ENCODE results near the gene SUGP1. TPM values are rescaled to one million over a fixed set of nuclear protein-coding genes. Genes with fewer than 3 reads are reported as not detected.

Gene SUGP1
- total and polyA plus RNA-seq, 2 of the 4 experiments (the other 2 are of a cell fraction) = 33.2 to 35.8 TPM

- Histone ChIP-seq H3K14ac (replicated peaks; ENCODE audit: low read depth, low read length) (no peak overlapping the region), H3K27ac (ENCODE audit: insufficient read depth, low read length) (no peak overlapping the region), H3K23ac (ENCODE audit: low read depth, low read length) (no peak overlapping the region), H3K36me3 (ENCODE audit: control insufficient read depth, insufficient read depth, low read length) (no peaks in the 10 kb centered on the region), H4K91ac (ENCODE audit: insufficient read depth, low read depth, low read length) (no peak overlapping the region), H3K9me3 (ENCODE audit: control insufficient read depth, insufficient read depth, low read length) (peaks cover 4% of the 10 kb centered on the region), H3K4me3 (ENCODE audit: insufficient read depth, low read depth, low read length) (no peak overlapping the region), H2BK15ac (ENCODE audit: low read depth, low read length) (no peak overlapping the region), H4K5ac (ENCODE audit: low read depth, low read length) (no peak overlapping the region), H4K20me1 (ENCODE audit: insufficient read depth, low read length) (no peaks in the 10 kb centered on the region), H3K27me3 (ENCODE audit: control insufficient read depth, insufficient read depth, low read length) (peaks cover 54% of the 10 kb centered on the region), H3K18ac (ENCODE audit: low read depth, low read length) (no peak overlapping the region), H3K4ac (ENCODE audit: low read depth, low read length) (no peak overlapping the region), H4K8ac (ENCODE audit: low read depth in 2 of 2, low read length in 2 of 2) (no peak overlapping the region), H2AK9ac (replicated peaks; ENCODE audit: low read depth, low read length, poor library complexity) (no peak overlapping the region), H2AK5ac (ENCODE audit: low read depth, low read length) (no peak overlapping the region), H2BK120ac (ENCODE audit: low read depth, low read length) (no peak overlapping the region), H2BK5ac (ENCODE audit: low read depth, low read length, poor library complexity, severe bottlenecking) (no peak overlapping the region), H3K4me1 (ENCODE audit: control insufficient read depth, insufficient read depth, low read length) (0 out of 2 replicates have a peak, but pooled peaks cover 2% of the 10 kb centered on the region), H2AFZ (replicated peaks; ENCODE audit: low read length, poor library complexity) (no peak overlapping the region), H3K9ac (ENCODE audit: low read depth, low read length) (no peak overlapping the region), H3K56ac (ENCODE audit: extremely low read depth, insufficient read depth, low read length) (no peak overlapping the region), H3K79me1 (ENCODE audit: low read depth in 1 of 2, low read length in 2 of 2) (no peaks in the 10 kb centered on the region), H3K4me2 (ENCODE audit: low read depth, low read length) (no peak overlapping the region), H2BK20ac (ENCODE audit: low read depth, low read length) (no peak overlapping the region), H3K9me1 (ENCODE audit: insufficient read depth, low read length) (no peaks in the 10 kb centered on the region)
- ChIA-PET CTCF (no interaction called here), POLR2A (ENCODE audit: unreplicated experiment) (no interaction called here)
- peak; percentile 24; the same call in 1 of the 2 replicates for ATAC-seq (ENCODE audit: low read depth)
- WGBS, 2 experiments (ENCODE audit: extremely low coverage in 2 of 2, insufficient read length in 1 of 2) = no CpG with 5 or more reads among the region's 2 CpGs
- in situ Hi-C loops (cut with MboI; ENCODE audit: low sequenced_read_pairs) (no loop called here), intact Hi-C loops (cut with micrococcal nuclease) (no loop called here), dilution Hi-C loops (cut with HindIII; ENCODE audit: low sequenced_read_pairs, unreplicated experiment) (no loop called here)
- DNase-seq = peak; percentile 11
- no TSS peak for BruUV-seq (replicated peaks)
- peak; percentile 85 for TF ChIP-seq USF2 (IDR thresholded peaks at IDR 0.05; ENCODE audit: low read depth, low read length)
- no peak for TF ChIP-seq FOS (IDR thresholded peaks at IDR 0.05; ENCODE audit: low read depth, low read length)
- no peak for TF ChIP-seq MAZ (IDR thresholded peaks at IDR 0.05; ENCODE audit: borderline replicate concordance, low read depth, low read length)
- TF ChIP-seq RFX5 (IDR thresholded peaks at IDR 0.05; ENCODE audit: low read depth, low read length) = peak; percentile 81
Measured at GRCh38 chr19:19259741-19260140, 60.6 kb downstream of the SUGP1 start.

Measured in IMR-90 (cell line).